Anterior cingulate cortex (tissue), 58 donors: ENCODE results near the gene CCND2.

Source experiments
- DNase-seq, 58 donors: peaks; one replicate each; lab custom pipeline; 2025; lab: John Stamatoyannopoulos, UW

Gene CCND2

DNA sequence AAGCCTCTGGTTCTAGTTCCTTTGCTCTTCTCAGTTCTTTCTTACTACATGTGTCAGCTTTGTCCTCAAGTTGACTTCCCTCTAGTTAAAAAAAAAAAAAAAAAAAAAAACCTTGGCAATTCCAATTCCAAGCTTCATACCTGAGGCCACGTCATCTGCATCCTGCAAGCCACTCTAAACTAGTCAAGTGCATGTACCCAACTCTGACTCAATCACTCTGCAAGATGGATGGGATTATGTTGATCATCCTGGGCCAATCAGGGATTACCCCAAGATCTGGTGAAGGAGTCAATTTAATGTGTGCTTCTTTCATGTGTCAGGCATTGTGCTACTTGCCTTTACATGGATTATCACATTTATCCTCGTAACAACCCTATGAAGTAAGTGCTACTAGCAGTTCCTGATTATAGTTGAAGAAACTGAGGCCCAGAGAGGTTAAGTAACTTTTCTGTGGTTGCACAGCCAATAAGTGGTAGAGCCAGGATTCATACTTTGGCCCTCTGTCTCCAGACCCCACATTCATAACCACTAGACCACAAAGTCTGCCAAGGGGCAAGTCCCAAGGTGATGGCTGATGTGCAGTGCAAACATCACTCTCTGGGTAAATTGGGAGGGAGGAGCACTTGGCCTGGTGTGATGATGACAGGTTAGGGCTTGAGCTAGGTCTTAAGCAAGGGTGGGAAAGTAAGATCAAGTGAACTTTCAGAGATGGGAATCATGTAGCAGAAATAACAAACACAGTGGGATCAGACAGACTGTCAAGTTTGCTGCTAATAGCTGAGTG lies 17.3 kb upstream of the CCND2 start:
- no peak for DNase-seq

DNA sequence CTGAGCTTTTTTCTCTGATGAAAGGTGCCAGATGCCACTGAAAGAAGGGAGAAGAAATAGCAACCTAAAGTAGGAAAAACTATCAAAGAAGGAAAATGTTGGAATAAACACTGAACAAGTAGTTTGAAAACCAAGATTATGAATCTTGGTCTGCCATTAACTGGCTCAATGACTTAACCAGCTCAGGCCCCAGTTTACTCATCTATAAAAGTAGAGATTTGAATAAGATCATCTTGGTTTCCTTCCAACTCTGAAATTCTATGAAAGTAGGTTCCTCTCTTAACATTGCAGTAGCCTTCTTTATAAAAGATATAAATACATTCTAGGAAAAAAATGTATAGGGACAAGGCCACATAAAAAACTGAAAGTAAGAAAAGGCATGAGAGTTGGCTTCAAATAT lies 16.1 kb upstream of the CCND2 start:
- no peak for DNase-seq

DNA sequence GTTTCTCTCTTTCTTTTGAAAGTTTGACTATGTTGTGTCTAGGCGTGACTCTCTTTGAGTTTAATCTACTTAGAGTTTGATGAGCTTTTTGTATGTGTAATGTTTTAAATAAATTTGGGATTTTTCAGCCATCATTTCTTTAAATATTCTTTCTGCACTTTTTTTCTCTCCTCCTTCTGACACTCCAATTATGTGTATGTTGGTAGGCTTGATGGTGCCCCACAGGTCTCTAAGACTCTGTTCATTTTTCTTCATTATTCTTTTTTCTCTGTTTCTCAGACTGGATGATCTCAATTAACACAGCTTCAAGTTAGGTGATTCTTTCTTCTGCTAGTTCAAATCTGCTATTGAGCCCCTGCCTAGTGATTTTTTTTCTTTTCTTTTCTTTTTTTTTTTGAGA lies 14.5 kb upstream of the CCND2 start:
- no peak for DNase-seq

DNA sequence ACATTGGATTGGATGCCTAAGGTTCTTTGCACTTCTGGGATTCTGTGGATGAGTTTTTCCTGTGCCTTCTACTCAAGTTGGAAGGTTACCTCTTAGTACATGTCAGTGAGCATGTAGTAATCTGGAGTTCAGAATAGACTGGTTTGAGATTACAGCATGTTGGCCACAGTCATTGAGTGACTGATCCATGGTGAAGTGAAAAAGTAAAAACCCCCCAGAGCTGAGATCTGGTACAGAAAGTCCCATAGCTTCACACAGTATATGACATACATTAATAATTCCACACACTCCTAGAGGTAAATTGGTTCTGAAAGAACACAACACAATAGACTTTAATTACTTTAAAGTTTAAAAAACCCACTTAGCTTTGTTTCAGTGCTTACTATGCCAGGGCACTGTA lies 11.9 kb upstream of the CCND2 start:
- DNase-seq: no peak

DNA sequence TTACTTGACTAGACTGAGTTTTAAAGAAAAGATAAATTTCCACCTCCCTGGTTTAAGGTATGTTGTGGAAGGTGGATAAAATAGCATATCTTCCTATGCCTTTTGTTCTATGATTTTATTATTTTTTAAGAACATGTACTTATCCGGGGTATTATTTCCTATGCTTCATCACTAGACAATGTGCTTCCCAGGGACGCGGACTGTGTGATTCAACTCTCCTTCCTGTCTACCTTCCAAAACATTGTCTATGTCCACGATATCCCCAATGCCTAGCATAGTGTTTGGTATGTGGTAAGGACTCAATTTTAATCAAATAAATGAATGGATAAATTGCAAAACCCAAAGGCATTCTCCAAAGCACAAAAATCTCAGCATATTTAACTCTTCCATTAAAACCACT lies 8.3 kb upstream of the CCND2 start:
- DNase-seq: no peak

DNA sequence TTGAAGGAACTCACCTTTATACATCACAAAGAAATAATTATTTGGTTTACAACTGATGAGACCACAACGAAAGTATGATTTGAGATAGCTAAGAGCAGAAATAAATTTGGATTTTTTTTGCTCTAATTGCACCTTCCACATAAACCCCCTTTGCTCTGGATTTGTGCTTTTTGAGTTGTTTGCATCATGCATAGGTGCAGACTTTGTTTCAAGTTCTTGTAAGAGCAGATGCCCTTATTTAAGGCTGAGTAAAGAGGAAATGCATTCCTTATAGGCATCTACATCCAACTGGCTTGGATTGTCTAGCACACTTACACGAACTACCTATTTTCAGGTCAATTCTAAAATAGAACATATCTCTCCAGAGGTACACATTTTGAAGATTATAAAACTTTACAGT lies 6.6 kb upstream of the CCND2 start:
- no peak for DNase-seq

DNA sequence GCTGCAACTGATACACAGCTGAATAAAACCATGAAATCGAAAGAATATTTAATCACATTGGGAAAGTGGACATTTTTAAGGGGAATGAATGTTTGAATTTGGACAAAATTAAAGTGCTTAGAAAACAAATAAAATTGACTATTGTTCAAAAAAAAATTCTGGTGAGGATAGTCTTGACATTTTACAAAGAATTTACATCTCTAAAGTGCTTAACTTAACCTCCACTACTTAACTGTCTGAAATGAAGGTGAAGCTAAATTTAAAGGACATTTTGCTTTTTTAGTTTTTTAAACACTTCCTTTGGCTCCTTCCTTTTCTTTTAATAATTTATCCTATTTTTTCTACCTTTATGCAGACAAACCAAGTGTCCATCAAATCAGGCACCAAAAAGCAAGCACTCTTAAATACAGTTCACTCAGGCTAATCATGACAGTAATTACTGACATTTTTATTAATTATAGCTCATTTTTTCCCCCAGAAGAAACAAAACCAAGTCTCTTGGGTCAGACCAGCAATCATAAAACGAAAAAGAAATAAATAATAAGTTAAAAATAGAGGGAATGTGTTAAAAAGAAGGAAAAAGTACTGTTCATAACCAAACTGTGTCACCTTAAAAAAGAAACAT lies 5.7 kb upstream of the CCND2 start:
- DNase-seq: no peak

DNA sequence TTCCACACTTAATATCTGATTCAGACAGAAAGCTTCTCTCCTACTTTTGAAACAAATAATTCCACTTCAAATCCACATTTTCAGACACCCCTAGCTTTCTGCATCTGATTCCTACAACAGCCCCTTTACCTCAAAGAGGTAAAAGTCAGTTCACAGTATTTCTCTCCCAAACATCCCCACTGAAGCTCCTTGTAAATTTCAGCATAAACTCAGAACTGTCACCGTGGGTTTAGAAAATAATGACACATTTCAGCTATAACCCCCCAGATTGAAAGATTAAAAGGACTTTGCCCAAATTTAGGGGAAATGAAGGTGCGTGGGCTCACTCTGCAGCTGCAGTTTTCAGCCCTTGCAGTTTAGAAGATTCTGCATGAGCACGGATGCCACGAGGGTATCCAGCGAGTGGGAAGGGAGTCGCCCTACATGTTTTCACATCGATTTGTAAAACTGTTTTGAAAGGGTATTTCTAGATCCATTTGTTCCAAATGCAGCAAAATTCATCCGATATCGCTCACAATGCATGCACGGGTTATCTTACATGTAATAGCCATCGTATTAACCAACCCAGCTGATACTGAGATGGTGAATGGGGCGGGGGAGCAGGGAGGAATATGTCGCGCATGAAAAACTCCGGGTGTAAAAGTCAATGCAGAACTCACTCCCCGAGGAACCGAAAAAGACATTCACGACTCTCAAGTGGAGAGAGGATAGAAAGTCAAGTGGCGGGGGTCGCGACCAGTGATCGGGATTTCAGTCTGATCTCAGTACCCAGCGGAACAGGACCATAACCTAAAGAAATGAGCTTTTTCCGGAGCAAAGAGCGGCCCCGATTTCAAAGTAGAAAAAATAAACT lies 5.0 kb upstream of the CCND2 start:
- peak in 1 of 58 donors; percentile 64 for DNase-seq

DNA sequence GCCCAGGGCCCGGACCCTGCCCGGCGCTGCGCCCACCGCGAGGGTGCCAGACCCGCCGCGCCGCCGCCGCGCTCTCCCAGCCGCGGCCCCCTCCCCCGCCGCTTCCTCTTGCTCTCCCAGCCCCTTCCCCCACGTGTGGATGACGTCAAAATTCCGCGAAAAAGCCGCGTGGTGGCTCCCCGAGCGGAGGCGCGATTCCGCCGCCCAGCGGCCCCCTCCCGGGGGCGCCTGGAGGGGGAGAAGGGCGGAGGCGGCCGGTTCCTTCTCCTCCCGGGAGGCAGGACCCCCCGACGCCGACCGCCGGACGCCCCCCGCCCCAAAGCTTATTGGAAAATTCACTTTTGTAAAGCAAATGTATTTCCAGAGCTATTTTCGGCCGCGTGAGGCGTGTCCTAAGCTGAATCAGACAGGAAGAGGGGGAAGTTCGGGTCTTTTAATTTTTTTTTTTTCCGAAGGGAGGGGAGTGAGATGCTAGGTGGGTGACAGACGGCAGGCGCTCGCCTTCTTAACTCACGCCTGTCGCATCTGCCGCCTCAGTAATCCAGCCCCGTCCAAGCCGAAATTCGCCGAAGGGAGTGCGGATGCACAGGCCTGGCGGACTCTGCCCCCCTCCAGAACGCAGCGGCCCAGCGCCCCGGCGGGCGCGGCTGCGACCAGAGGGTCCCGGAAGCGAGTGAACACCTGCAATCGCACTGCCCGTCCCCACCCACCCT lies 4.1 kb upstream of the CCND2 start:
- peak in 50 of 58 donors; percentile 34 to 85 (median 67) for DNase-seq

DNA sequence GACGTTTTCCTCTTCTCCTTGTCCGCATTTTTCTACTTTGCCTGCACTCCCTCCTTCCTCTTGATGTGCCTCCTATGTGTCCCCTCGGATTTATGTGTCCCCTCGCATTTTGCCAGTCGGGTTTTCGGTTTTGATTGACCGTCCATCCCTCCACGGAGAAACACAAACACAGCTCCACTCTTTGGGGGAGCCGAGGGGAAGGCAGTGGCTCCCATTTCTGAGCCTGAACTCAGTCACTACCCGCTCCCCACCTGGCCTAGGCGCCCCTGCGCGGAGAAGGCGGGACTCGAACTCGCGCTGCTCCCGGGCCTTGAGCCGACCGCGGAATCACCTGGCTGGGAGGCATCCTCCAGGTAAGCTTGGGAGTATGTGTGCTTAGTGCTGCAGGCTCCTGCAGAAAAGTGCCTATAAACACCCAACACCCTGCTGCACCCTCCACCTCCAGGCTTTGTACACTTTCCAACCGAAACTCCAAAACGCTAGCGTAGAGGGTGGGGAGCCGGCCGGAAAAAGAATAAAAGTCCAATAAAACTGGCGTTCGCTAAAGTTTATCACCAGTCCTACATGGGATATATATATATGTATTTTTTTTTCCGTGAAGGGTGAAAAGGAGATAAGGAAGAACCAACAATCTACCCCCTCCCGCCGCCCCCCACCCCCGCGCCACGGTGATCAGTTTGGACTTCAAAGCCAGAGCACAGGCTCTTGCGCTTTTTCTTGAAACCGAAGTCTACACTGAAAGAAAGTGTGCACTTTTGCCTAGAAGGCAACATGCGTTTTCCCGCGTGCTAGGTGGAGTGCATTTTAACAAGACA lies 3.3 kb upstream of the CCND2 start:
- no peak for DNase-seq

DNA sequence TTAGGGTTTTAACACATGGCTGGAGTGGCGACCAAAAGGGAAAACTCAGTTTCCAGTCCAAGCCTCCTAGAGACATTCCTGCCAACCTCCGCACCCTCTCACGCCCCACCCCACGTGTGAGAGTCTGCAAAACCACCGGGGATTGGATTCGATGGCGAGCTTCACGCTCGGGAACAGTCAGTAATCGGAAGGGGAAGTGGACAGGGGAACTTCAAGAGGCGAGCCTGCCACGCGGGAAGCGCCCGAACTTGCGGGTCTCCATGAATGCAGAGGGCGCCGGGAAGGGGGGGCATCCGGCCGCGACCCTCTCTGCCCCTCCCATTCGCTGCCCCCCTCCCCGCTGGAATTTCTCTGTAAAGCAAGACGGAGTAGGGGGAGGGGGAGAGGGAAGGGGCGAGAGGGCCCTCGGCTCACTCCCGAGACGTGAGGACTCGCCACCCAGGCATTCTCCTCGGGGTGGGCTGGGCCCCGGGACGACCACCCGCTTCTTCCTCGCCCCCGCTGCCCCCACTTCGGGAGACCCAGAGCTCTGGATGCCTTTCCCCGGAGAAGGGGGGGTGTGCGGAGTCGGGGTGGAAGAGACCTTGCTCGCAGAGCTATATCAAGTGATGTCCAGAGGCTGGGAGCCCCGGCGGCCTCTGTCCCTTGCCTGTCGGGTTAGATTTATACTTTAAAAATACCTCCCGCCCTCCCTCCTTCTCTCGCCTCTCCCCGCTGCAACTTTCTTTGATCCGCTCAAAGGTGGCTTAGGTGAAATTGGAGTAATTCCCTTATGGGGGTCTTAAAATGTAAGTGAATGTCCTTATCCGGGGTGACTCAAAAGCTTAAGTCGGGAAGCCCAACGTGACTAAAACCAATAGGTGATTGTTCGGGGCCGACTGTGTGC lies 2.5 kb upstream of the CCND2 start:
- DNase-seq: peak in 4 of 58 donors; percentile 31 to 43 (median 36)

DNA sequence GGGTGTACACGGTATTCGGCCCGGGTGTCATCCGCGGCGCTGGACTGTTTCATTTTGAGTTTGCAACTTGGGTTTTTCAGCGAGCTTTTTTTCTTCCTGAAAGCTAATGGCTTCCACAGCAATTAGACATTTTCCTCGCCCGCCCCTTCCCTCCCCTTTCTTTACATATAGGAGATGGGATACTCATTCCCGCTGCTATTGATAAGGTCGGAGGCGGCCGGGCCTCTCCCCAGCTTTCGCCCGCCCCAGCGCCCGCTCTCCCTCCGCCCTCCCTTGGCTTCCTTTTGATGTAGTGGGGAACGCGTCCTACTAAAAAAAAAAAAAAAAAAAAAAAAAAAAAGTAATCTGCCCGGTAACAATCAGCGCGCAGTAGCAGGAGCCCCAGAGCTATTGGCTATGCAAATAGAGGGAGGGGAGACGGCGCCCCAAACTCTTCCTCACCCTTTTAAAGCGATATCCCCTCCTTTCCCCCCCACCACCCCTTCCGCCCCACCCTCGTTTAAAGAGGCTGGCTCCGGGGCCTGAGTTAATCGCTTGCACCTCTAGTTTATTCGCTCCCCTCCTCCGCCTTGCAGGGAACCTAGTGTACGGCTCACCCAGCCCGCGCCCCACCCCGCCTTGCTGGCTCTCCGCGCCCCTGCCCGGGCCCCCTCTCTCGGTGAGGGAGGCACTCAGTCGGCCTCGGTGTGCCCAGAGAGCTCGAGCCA lies 1.7 kb upstream of the CCND2 start:
- DNase-seq: peak in 42 of 58 donors; percentile 39 to 85 (median 62)

DNA sequence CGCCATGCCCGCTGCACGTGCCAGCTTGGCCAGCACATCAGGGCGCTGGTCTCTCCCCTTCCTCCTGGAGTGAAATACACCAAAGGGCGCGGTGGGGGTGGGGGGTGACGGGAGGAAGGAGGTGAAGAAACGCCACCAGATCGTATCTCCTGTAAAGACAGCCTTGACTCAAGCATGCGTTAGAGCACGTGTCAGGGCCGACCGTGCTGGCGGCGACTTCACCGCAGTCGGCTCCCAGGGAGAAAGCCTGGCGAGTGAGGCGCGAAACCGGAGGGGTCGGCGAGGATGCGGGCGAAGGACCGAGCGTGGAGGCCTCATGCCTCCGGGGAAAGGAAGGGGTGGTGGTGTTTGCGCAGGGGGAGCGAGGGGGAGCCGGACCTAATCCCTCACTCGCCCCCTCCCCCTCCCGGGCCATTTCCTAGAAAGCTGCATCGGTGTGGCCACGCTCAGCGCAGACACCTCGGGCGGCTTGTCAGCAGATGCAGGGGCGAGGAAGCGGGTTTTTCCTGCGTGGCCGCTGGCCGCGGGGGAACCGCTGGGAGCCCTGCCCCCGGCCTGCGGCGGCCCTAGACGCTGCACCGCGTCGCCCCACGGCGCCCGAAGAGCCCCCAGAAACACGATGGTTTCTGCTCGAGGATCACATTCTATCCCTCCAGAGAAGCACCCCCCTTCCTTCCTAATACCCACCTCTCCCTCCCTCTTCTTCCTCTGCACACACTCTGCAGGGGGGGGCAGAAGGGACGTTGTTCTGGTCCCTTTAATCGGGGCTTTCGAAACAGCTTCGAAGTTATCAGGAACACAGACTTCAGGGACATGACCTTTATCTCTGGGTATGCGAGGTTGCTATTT lies 914 bp upstream of the CCND2 start:
- DNase-seq: peak in 15 of 58 donors; percentile 40 to 81 (median 54)

DNA sequence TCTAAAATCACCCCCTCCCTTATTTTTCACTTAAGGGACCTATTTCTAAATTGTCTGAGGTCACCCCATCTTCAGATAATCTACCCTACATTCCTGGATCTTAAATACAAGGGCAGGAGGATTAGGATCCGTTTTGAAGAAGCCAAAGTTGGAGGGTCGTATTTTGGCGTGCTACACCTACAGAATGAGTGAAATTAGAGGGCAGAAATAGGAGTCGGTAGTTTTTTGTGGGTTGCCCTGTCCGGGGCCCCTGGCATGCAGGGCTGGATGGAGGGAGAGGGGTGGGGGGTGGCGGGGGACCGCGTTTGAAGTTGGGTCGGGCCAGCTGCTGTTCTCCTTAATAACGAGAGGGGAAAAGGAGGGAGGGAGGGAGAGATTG lies 300 bp upstream of the CCND2 start:
- DNase-seq: no peak

DNA sequence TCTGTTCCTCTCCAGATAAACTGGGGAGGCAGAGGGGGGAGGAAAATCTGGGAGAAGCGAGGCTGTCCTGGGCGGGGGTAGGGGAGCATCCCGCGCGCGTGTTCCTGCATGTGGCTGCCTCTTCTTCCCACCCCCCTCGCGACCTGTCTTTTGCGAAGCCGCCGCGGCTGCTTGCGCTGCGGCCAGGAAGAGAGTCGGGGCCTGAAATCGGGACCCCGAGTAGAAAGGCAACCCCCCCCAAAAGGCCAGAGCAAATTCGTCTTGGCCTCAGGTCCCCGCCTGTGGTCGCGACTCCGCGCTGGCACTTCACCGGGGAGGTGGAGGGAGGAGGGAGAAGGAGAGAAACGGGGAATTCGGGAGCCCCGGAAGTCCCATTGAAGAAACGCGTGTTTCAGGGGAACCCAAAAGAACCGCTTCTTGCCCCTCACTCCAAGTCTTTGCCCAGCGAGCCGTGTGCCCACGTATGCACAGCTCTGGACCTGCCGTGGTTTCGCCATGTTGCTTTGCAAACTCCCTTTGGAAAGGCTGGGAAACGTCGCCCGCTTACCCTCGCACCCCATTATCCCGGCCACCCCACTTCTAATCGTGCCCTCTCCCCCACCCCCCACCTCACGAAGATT lies 944 bp downstream of the CCND2 start:
- peak in 1 of 58 donors; percentile 54 for DNase-seq

DNA sequence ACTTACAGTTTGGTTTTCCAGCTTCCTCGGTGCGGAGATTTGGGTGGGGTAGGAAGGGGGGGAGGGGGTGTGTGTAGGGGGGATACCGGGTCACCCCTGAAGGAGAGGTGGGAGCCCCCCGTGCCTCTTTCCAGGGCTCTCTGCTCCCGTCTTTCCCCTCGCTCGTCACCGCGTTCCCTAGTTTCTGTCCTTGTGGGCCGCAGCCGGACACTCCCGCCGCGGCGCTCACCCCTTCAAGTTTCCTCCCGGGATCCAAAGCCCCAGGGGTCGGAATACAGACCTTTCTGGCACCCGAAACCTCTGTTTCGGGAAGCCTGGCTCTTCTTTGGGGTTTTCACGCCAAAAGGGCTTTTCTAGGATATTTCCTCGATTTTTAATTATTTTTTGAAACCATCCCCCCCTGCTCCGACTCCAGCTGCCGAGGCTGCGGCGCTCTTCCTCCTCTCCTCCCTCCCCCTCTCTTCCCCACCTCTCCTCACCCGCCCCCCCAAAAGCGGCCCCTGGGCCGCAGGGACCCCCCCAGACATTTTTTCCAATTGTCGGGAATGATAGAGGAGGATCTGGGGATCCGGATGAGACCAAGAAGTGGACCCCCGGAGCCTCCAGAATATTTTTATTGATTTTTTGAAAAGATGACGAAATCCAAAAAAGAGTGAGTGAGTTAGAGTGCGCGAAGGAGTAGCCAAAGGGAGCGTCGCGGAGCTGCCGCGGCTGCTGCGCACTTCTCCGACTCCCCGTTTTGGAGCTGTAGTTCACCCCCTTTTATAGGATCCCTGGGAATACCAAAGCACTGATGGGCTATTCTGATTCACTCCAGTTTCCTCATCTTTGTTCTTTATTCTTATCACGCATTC lies 1.7 kb downstream of the CCND2 start:
- DNase-seq: no peak
